GM19438 (cell line): ENCODE results near the gene SGCG.
"Not testable (repeated sequence)": the region's sequence is repeated elsewhere in the genome, so short reads cannot be mapped to it uniquely, and the experiment has no call there.

ENCODE experiments used
- ATAC-seq: cut with Tn5 transposase; IDR thresholded peaks from one replicate; pipeline ENCODE4 v1.9.1; 2021; ENCODE audit warnings: low read depth; ENCODE audit not compliant: unreplicated experiment

SGCG gene

GRCh38 chr13:23180711-23181110 is at the start of gene SGCG:
SGCG (plus strand) TSS chr13:23180979; CDS start chr13:23203695, 22,716 bp downstream.
- ATAC-seq: no peak

- no peak for ATAC-seq
These were observed 46.2 kb upstream of the SGCG start for GRCh38 chr13:23134542-23134941.

- no peak for ATAC-seq
These were observed 40.3 kb upstream of the SGCG start for GRCh38 chr13:23140492-23140891.

- ATAC-seq: no peak
These were observed 38.8 kb upstream of the SGCG start for GRCh38 chr13:23141964-23142363.

- not testable (repeated sequence) for ATAC-seq
These were observed 38.2 kb upstream of the SGCG start for GRCh38 chr13:23142607-23143006.

- no peak for ATAC-seq
These were observed 36.3 kb upstream of the SGCG start for GRCh38 chr13:23144431-23144830.

- ATAC-seq: no peak
These were observed 34.8 kb upstream of the SGCG start for GRCh38 chr13:23146006-23146405.

GRCh38 chr13:23146811-23147625 is 33.8 kb upstream of the SGCG start:
- no peak for ATAC-seq

GRCh38 chr13:23147827-23148226 is 33.0 kb upstream of the SGCG start:
- ATAC-seq: no peak

- ATAC-seq: no peak
These were observed 23.0 kb upstream of the SGCG start for GRCh38 chr13:23157781-23158180.

- no peak for ATAC-seq
These were observed 21.5 kb upstream of the SGCG start for GRCh38 chr13:23159205-23159759.

GRCh38 chr13:23159760-23160637 is 20.8 kb upstream of the SGCG start:
- ATAC-seq: no peak

GRCh38 chr13:23160638-23161480 is 19.9 kb upstream of the SGCG start:
- ATAC-seq: no peak

GRCh38 chr13:23161481-23161825 is 19.3 kb upstream of the SGCG start:
- no peak for ATAC-seq

GRCh38 chr13:23175920-23176319 is 4.9 kb upstream of the SGCG start:
- no peak for ATAC-seq

GRCh38 chr13:23182142-23182541 is 1.4 kb downstream of the SGCG start:
- no peak for ATAC-seq

GRCh38 chr13:23183292-23183691 is 2.5 kb downstream of the SGCG start:
- ATAC-seq: no peak

- no peak for ATAC-seq
These were observed 4.8 kb downstream of the SGCG start for GRCh38 chr13:23185542-23185941.

GRCh38 chr13:23201870-23202269 is 21.1 kb downstream of the SGCG start:
- no peak for ATAC-seq

- ATAC-seq: no peak
These were observed 21.6 kb downstream of the SGCG start for GRCh38 chr13:23202383-23202782.
